SK-N-SH (cell line): ENCODE data around the gene FBXO47.

Experiments used
- EP300 ChIP-seq, 2 experiments: IDR thresholded peaks; 2 replicates each; pipeline versions ENCODE4 v1.4.0 to v1.6.1; 2012; ENCODE audit warnings: borderline replicate concordance in 1 of 2, low read depth in 1 of 2, low read length in 1 of 2
- GABPA ChIP-seq: IDR thresholded peaks from 2 replicates; pipeline ENCODE4 v1.4.0; 2012; ENCODE audit warnings: low read depth, mild to moderate bottlenecking
- GATA2 ChIP-seq: sonication (generic); formaldehyde crosslinking; IDR thresholded peaks from 2 replicates; pipeline ENCODE4 v1.5.0; 2020; ENCODE audit warnings: mild to moderate bottlenecking, missing genetic modification reagents
- MXI1 ChIP-seq: IDR thresholded peaks from 2 replicates; pipeline ENCODE4 v1.6.1; 2012; ENCODE audit warnings: mild to moderate bottlenecking, low read depth, low read length, improper control_type of control experiment
- NRF1 ChIP-seq: IDR thresholded peaks from 2 replicates; pipeline ENCODE4 v1.6.1; 2012; ENCODE audit warnings: low read depth, mild to moderate bottlenecking, low read length
- RXRA ChIP-seq: IDR thresholded peaks from 2 replicates; pipeline ENCODE4 v1.4.0; 2012; ENCODE audit warnings: low read depth, mild to moderate bottlenecking, borderline replicate concordance
- SMC3 ChIP-seq: IDR thresholded peaks from 2 replicates; pipeline ENCODE4 v1.6.1; 2012; ENCODE audit warnings: low read depth, low read length, improper control_type of control experiment
- TAF1 ChIP-seq: IDR thresholded peaks from 2 replicates; pipeline ENCODE4 v1.6.1; 2012; ENCODE audit warnings: low read depth, mild to moderate bottlenecking, low read length, moderate library complexity, borderline replicate concordance
- YY1 ChIP-seq: IDR thresholded peaks from 2 replicates; pipeline ENCODE4 v1.4.0; 2012; ENCODE audit warnings: low read depth, mild to moderate bottlenecking
- TF ChIP-seq, protein P1 (sequence below): fragments of 200-600 bp; sonication (generic); IDR thresholded peaks from 2 replicates; pipeline ENCODE4 v1.6.1; 2017; ENCODE audit warnings: antibody characterized with exemption, mild to moderate bottlenecking, moderate library complexity
- TF ChIP-seq, protein P2 (sequence below): IDR thresholded peaks from 2 replicates; pipeline ENCODE4 v1.4.0; 2012; ENCODE audit warnings: low read depth, borderline replicate concordance
- TF ChIP-seq, protein P3 (sequence below): IDR thresholded peaks from 2 replicates; pipeline ENCODE4 v1.4.0; 2012; ENCODE audit warnings: low read depth, borderline replicate concordance

DNA sequence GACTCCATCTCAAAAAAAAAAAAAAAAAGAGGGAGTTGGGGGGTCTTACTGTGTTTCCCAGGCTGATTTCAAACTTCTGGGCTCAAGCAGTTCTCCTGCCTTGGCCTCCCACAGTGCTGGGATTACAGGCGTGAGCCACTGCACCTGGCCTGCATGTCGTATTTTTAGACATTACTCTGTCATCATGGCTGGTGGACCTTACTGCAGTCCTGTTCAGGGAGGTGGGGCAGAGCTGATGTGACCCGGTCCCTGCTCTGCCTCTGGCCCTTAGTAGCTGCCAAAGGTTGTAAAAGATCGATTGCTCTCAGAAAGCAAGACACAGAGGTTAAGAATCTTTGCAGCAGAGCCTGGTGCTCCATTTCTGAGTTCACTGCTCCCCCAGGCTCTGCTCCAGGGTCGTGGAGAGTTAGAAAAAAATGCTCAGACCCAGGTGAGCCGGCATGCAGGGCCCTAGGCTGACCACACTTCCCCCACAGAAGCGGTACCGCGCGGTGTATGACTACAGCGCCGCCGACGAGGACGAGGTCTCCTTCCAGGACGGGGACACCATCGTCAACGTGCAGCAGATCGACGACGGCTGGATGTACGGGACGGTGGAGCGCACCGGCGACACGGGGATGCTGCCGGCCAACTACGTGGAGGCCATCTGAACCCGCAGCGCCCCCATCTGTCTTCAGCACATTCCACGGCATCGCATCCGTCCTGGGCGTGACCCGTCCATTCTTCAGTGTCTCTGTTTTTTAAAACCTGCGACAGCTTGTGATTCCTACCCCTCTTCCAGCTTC is 48.9 kb downstream of the FBXO47 start:
- TF ChIP-seq, protein P1, sequence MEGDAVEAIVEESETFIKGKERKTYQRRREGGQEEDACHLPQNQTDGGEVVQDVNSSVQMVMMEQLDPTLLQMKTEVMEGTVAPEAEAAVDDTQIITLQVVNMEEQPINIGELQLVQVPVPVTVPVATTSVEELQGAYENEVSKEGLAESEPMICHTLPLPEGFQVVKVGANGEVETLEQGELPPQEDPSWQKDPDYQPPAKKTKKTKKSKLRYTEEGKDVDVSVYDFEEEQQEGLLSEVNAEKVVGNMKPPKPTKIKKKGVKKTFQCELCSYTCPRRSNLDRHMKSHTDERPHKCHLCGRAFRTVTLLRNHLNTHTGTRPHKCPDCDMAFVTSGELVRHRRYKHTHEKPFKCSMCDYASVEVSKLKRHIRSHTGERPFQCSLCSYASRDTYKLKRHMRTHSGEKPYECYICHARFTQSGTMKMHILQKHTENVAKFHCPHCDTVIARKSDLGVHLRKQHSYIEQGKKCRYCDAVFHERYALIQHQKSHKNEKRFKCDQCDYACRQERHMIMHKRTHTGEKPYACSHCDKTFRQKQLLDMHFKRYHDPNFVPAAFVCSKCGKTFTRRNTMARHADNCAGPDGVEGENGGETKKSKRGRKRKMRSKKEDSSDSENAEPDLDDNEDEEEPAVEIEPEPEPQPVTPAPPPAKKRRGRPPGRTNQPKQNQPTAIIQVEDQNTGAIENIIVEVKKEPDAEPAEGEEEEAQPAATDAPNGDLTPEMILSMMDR, result no peak
- TF ChIP-seq EP300 (IDR thresholded peaks at IDR 0.05; ENCODE audit: borderline replicate concordance in 1 of 2, low read depth in 1 of 2, low read length in 1 of 2) (no peak), SMC3 (no peak), RXRA (no peak), YY1 (no peak), GATA2 (CRISPR knock-in tag) (no peak), TAF1 (no peak), MXI1 (no peak), NRF1 (no peak), GABPA (no peak)
- TF ChIP-seq, protein P2, sequence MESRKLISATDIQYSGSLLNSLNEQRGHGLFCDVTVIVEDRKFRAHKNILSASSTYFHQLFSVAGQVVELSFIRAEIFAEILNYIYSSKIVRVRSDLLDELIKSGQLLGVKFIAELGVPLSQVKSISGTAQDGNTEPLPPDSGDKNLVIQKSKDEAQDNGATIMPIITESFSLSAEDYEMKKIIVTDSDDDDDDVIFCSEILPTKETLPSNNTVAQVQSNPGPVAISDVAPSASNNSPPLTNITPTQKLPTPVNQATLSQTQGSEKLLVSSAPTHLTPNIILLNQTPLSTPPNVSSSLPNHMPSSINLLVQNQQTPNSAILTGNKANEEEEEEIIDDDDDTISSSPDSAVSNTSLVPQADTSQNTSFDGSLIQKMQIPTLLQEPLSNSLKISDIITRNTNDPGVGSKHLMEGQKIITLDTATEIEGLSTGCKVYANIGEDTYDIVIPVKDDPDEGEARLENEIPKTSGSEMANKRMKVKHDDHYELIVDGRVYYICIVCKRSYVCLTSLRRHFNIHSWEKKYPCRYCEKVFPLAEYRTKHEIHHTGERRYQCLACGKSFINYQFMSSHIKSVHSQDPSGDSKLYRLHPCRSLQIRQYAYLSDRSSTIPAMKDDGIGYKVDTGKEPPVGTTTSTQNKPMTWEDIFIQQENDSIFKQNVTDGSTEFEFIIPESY, result no peak
- TF ChIP-seq, protein P3, sequence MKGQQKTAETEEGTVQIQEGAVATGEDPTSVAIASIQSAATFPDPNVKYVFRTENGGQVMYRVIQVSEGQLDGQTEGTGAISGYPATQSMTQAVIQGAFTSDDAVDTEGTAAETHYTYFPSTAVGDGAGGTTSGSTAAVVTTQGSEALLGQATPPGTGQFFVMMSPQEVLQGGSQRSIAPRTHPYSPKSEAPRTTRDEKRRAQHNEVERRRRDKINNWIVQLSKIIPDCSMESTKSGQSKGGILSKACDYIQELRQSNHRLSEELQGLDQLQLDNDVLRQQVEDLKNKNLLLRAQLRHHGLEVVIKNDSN, result no peak
